22Rv1 (cell line): ENCODE results near the gene RAD51AP2.

Experiments used
- H3K27ac ChIP-seq: fragments of 450-650 bp; 2 replicates; pipeline ENCODE4 v1.5.1; 2017
- CTCF ChIP-seq: fragments of 450-650 bp; IDR thresholded peaks from 2 replicates; pipeline ENCODE4 v1.5.1; 2017; ENCODE audit warnings: mild to moderate bottlenecking
- ZFX ChIP-seq: fragments of 450-650 bp; IDR thresholded peaks from 2 replicates; pipeline ENCODE4 v1.6.1; 2017; ENCODE audit warnings: antibody characterized with exemption, borderline replicate concordance

The RAD51AP2 gene

GRCh38 chr2:17541531-17541950, 23.3 kb upstream of the RAD51AP2 start:
- no peak overlapping the region for H3K27ac ChIP-seq
- TF ChIP-seq CTCF = no peak
- no peak for TF ChIP-seq ZFX

GRCh38 chr2:17540813-17541530, 22.7 kb upstream of the RAD51AP2 start:
- H3K27ac ChIP-seq = no peak overlapping the region

GRCh38 chr2:17540093-17540812, 22.0 kb upstream of the RAD51AP2 start, which contains the start of gene VSNL1:
Gene VSNL1, plus strand, starts transcription at chr2:17540696. Its CDS starts 51,379 bp downstream, at chr2:17592075.
- TF ChIP-seq ZFX (no peak), CTCF (no peak)
- H3K27ac ChIP-seq = no peak within 1 kb of the TSS

More at GRCh38 chr2:17540813-17541530, 22.7 kb upstream of the RAD51AP2 start:
- no peak for TF ChIP-seq CTCF
- TF ChIP-seq ZFX = no peak

GRCh38 chr2:17539611-17540092, 21.4 kb upstream of the RAD51AP2 start:
- no peak overlapping the region for H3K27ac ChIP-seq
- TF ChIP-seq CTCF (no peak), ZFX (no peak)

- TF ChIP-seq ZFX = no peak
- TF ChIP-seq CTCF = no peak
- no peak overlapping the region for H3K27ac ChIP-seq
These were observed 20.8 kb upstream of the RAD51AP2 start for GRCh38 chr2:17538844-17539554.

GRCh38 chr2:17538022-17538843, 20.0 kb upstream of the RAD51AP2 start:
- no peak overlapping the region for H3K27ac ChIP-seq
- no peak for TF ChIP-seq ZFX
- TF ChIP-seq CTCF = no peak
